GM18511 (cell line): ENCODE measurements around the gene PRTG.
"Not testable (repeated sequence)": the region's sequence is repeated elsewhere in the genome, so short reads cannot be mapped to it uniquely, and the experiment has no call there.

ENCODE experiments used
- ATAC-seq: cut with Tn5 transposase; IDR thresholded peaks from one replicate; pipeline ENCODE4 v1.9.1; 2021; ENCODE audit warnings: mild to moderate bottlenecking, moderate library complexity; ENCODE audit not compliant: unreplicated experiment

PRTG gene

DNA sequence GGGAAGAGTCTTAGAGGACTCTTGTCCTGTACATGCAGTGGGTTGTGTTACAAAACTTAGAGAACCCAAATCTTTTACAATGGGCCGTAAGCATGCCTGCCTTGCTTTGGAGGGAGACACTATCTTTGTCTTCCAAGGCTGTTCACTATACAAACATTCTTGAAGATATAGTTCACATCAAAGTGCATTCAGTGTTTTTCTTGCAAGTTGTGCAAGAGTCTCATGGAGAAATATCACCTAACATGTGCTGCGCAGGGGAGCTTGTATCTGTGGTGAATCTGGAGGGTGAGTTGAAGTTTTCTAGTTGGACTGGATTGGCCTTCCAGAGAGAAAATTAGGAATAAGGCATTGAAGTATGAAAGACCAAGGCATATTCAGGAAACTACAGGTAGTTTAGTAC lies 7.8 kb upstream of the PRTG start:
- ATAC-seq = no peak

DNA sequence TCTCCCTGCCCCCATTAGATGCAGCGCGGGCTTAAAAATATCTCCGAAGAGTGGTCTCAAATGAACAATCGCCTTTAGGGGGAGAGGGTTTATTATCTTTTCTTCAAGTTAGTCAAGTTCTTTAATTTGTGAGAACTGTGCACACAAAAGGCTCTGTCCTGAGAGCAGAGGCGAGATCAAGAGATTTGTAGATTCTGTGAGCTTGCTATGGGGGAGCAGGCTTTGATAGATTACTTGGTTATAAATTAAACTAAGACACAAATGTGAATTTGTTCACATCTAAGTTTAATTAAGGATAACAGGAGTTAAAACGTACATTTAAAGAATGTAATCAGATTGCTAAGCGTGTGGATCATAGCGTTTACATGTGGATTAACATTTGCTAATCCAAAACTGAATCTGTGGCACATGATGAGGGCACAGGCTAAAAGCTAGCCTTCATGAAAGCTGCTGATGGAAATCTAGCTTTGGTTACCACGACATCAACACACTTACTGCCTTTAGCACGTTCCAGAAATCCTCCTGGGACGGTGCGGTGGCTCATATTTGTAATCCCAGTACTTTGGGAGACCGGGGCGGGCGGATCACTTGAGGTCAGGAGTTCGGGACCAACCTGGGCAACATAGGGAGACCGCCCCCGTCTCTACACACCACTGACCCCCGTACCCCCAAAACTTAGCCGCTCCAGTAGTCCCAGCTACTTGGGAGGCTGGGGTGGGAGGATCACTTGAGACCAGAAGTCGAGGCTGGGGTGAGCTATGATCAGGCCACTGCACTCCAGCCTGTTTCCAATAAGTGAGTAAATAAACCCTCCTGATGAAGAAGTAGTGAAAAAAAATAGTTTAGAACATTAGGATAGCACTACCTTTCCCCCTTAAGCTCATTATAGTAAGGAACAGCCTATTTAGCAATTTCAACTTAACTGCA lies 1.0 kb upstream of the PRTG start:
- ATAC-seq = no peak

DNA sequence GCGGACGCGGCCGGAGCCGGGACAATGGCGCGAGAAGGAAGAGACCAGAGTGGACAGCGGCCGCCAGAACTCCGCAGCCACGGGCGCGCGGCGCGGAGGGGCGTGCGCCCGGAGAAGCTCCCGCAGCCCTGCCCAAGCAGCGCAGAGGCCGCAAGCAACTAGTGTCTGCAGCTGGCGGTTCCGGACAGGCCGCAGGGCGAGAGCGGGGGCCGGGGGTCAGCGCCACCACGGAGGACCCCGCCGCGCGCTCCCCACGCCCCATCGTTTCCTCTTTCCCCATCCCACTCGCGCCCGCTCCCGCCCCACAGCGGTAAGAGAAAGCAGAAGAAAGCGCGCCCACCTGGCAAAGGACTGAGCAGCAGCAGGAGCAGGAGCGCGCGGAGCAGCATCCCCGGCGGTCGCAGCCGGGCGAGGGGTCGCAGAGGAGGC lies 440 bp downstream of the PRTG start:
- ATAC-seq = no peak

DNA sequence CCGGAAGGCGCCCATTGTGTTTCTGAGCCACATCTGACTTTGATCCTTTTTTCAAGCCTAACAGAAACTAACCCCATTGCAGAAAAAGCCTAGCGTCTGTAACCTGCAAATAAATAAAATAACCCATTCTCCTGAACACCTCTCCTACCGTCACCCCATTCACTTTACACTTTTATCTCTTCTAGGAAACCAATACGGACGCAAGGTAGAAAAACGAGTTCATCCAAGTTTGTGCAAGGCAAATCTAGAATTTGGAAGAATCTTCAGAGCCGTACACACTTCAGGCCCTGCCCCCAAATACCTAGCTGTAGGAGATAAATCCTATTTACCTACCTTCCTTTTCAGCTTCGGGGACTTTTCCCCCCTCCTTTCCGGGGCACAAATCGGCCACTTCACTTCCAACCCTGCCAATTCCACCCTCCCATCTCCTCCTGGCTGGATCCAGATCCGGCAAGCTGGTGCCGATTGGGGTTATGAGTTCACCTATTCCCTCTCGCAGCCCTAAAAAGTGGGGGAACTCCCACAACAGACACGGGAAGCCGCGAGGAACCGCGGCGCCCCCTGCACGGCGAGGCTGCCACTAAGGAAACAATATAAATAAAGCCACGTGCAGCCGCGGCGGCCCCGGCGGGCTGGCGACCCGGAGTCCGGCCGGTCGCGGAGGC lies 987 bp downstream of the PRTG start:
- no peak for ATAC-seq

DNA sequence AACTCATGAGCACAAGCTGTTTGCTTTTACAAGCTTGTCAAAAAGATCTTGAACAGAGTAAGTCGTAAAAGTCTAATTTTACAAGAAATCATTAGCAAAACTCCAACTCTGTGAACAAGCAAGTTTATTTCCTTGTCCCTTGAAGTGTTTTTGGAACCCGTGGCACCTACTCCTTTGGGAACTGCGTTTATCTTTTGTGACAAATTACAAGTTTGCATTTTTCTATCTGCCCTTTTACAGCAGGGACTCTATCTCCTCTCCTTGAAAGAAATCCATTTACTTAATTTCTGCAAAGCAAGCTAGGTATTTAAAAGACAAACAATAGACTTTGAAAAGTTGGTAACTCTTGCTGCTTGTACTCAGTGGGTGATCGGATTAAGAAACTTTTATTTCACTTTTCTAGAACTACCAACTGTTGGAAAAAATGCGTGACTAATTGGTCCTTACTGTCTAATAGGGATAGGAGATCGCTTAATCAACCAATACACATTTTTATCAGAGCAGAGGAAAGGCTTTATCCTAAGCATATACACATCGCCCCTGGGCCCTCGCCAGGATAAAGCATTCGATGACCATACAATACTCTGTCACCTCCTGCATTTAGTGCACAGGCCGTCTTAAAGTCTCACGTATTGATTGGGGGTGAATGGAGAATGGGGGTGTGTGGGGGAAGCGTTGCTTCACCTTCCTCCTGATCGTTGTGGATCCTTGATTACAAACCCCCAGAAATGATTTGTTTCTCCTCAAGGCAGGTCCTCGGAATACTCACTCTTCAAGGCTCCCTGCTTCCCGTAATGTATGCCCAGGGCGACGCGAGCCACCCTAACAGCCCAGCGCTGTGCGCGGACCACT lies 1.7 kb downstream of the PRTG start:
- ATAC-seq = no peak

DNA sequence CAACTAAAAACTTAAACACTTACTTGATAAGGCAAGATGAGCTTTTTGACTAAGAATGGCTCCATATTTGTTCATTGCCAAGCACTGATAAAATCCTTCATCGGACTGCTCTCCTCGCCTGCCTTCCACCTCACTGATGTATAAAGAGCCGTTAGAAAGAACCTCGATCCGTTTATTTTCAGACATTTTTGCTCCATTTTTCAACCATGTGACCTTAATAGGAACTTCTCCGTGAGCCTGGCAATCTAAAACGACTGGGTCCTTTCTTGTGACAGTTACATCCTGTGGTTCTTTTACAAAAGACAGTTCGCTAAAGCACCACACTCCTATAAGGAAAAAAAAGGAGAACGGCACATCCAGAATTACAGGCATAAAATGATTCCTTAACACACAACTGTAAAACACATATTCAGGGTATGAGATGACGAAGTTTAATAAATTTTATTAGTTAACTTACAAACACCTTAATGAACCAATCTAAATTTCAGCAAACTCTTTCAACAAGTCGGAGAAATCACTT lies 2.5 kb downstream of the PRTG start:
- no peak for ATAC-seq

DNA sequence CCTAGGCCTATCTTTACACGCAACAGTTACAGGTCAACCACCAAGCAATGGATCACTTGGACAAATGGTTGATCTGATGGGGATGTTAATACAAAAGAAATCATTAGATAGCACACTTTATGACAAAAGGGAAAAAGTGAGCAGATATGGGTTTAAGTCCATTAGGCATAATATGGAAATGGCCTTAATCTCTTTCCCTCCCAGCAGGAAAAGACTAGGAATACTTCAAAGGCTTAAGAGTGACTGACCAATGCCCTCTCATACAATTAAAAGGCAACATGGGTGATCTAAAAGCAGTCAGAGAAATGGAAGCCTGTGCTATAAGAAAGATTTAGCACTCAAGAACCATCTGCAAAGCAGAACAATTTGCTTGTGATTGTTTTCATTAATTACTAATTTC lies 3.3 kb downstream of the PRTG start:
- no peak for ATAC-seq

DNA sequence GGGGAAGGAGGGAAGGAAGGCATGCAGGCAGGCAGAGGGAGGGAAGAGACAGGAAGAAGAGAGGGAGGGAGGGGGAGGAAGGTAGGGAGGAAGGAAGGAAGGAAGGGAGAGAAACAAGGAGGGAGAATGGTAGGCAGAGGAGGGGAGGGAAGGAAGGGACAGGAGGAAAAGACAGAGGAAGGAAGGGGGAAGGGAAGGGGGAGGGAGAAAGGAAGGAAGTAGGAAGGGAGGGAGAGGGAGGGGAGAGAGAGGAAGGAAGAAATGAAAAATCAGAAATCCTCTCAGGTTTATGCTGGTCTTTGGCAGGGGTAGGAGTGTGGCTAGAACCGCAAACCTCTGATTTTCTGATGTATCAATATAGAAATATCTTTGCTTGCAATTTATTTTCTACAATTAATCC lies 4.2 kb downstream of the PRTG start:
- no peak for ATAC-seq

DNA sequence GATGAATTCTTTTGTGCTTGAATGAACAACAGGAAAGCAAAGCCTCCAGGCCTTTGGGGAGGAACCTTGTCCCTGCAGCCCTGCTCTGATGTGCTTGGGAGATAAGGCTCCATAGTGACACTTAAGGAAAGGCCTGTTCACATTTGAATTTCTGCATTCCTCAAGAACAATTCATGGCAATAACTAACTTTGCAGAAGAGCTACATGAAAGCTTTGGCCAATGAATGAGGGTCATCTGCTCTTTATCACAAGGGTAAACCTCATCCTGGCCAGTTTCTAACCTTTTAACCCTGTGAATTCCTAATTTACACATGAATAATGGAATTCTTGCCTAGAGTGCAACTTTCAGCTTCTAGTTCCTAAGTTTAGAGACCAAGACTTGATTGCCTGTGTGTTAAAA lies 5.6 kb downstream of the PRTG start:
- no peak for ATAC-seq

DNA sequence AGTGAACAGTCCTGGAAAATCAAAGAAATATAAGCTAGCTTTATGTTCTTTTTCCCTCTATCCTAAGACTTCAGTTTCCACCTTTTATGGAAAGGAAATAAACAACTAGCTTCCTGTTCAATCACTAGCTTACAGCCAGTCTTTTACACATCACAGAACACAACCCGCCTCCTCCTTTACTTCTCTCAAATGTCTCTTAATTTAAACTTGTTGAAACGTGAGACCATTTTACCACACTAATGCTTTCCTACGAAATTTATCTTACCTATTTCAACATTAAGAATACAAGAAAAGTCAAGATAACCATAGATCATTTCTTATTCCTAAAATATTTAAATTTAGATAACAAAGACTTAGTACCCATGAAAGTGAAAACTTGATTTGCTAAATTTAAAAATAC lies 6.2 kb downstream of the PRTG start:
- ATAC-seq = no peak

DNA sequence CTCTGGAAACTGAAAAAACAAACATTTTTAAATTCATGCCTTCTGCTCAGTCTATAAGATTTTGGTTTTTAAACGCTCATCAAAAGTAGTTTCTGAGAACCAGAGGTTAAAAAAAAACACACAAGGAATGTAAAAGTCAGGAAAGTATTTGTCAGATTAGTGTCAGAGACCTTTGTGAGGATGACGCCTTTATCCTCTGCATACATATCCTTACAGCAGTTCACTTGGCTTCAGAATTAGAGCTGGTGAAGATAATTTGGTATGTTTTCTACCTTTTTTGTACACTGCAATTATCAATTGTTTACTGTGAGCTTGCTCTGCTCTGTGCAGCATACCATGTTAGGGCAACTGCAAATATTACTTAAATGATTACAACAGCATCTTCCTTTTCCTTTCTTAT lies 8.3 kb downstream of the PRTG start:
- no peak for ATAC-seq

DNA sequence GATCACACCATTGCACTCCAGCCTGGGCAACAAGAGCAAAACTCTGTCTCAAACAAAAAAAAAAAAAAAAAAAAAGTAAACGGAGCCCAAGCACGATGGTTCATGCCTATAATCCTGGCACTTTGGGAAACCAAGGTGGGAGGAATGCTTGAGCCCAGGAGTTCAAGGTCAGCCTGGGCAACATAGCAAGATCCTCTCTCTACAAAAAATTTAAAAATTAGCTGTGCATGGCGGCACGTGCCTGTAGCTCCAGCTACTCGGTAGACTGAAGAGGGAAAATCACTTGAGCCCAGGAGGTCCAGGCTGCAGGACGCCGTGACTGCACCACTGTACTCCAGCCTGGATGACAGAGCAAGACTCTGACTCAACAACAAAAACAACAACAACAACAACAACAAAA lies 9.5 kb downstream of the PRTG start:
- not testable (repeated sequence) for ATAC-seq

DNA sequence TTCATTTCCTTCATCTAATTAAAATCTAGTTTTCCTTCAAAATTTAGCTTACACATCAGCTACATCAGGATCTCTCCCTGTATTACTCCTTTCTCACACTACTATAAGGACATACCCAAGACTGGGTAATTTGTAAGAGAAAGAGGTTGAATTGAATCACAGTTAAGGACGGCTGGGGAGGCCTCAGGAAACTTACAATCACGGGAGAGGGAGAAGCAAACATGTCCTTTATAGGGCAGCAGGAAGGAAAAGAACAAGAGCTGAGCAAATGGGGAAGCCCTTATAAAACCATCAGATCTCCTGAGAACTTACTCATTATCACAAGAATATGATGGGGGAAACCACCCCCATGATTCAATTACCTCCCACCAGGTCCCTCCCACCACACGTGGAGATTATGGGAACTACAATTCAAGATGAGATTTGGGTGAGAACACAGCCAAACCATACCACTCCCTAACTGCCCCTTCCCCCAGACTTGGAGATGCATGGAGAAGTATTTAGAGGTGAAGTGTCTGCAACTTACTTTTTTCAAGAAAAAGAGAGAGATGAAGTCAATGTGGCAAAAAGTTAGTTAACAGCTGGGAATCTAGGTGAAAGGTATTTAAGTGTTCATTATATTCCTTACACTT lies 21.3 kb downstream of the PRTG start:
- ATAC-seq = no peak

DNA sequence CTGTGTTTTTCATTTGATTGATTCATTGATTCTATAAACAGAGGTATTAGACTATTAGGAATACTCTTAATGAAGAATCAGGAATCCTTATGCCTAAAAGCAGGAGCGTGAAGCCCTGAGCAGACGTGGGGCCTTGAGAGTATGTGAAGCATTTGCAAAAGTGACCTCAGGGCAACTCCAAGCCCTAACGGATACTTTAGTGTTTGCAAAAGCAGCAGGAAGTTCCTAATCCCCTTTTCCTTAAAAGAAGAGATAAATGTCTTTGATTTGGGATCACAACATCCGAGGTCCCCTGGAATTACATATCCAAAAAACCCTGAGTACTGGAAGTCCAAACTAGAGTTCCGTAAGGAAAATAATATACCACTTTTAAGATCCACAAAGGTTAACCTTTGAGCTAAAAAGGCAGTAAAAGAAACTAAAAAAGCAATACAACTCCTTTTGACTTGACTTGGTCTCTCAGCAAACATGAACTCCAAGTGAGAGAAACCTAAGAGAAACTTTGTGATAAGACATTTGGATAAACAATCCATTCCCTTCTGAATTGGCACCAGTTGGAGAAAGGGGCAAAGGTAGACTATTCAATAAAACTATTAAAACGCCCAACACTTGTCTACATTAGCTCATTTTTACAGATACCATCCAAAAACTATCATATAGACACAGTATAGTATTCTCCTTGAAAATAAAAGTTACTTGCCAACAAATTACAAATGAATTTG lies 27.4 kb downstream of the PRTG start:
- no peak for ATAC-seq

DNA sequence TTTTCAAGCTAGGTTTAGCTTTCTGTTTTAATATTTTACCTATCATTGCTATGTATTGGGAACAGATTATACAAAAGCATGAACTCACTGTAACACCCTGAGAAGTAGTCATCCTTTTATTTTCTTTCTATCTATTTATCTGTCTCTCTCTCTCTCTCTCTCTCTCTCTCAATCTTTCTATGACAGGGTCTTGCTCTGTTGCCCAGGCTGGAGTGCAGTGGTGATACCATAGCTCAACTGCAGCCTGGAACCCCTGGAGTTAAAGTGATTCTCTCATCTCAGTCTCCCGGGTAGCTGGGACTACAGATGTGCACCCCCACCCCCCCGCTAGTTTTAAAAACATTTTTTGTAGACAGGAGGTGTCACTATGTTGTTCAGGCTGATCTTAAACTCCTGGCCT lies 28.9 kb downstream of the PRTG start:
- no peak for ATAC-seq

DNA sequence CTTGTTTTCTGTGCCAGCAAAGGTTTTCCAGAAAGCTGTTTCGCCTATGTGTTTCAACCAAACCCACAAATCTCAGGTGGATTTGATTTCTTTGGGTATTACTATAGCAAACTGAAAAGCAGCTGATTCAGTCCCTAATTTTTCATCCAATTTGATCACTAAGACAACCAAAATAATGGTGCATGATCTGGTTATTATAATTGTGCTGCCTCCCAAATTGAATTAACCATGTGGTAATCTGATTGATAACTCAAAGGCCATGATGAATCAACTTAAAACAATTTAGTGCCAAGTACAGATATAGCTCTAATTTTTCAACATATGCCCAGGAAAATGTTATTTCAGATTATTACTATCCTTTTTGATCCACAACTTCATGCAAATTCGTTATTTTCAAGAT lies 30.6 kb downstream of the PRTG start:
- no peak for ATAC-seq

DNA sequence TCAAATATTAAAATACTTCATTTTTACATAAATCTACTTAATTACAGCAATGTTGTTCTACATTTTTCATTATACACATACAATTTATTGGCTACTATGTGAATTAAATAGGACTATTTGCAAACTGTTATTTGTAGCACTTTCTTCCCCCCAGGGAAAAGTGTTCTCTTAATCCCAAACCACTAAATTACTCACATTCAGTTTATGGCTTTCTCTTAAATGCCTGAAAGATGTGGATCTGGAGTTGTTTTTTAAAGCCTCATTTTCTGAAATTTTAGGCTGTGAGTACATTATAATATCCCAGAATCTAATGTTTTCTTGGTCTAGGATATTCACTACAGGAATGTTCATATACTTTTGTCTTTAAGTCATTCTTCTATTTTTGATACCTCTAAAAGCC lies 32.7 kb downstream of the PRTG start:
- no peak for ATAC-seq

DNA sequence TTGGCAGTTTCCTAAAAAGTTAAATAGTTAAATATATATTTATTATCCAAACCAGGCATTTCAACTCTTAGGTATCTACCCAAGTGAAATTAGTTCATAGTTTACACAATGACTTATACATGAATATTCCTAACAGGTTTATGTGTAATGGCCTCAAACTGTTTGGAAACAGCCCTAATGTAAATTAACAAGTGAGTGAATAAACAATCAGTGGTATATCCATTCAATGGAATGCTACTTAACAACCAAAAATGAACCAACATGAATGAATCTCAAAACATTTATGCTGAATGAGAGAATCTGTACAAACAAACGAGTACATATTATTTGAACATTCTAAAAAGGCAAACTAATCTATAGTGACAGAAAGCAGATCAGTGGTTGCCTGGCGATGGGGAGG lies 33.5 kb downstream of the PRTG start:
- no peak for ATAC-seq

DNA sequence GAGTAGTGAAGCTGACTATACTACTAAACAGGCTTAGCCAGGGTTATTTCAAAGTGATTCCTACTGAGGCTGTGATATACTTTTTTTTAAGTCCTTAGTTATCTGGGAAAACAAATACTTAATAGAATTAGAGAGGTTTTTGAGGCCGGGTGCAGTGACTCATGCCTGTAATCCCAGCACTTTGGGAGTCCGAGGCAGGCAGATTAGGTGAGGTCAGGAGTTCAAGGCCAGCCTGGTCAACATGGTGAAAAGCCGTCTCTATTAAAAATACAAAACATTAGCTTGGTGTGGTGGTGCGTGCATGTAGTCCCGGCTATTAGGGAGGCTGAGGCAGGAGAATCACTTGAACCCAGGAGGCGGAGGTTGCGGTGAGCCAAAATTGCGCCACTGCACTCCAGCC lies 34.2 kb downstream of the PRTG start:
- ATAC-seq = no peak

DNA sequence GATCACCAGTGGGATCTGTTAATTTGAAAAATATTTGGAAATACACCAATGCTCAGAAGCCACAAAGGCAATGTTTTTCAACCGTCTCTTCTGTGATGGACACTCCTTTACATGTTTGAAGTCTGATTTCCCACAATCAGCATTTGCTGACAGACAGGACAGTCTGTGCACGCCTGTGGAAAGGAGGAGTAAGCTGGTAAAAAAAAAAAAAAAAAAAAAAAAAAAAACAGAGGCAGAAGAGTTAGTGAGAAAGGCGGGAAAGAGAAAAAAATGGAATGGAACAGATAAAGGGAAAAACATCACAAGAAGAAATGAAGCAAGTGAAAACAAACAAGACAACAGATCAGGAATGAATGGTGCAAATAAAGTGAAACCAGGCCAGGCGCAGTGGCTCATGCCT lies 35.0 kb downstream of the PRTG start:
- ATAC-seq = no peak
